ENCODE data around the gene RAMACL. TPM values are rescaled to one million over a fixed set of nuclear protein-coding genes. Genes with fewer than 3 reads are reported as not detected.

Gene RAMACL
- total and polyA plus RNA-seq, 7 donors = 0.34 to 3.0 (median 1.4) TPM; not detected in 2

DNA sequence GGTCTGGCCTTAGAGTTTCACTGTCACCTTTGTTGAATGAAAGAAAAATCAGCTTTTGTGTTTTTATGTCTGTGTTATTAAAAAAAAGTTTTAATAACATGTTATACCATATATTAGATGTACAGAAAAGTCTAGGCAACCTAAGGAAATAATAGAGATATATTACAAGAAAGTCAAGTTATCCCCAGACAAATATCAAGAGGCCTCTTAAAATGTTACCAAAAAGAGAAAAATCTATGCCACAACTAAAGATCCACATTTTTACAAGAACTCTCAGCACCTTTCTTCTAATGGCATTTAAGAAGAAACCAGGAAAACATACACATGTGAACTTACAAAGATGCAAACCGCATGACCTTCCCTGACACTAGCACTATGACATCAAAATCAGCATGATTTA is 26.8 kb downstream of the RAMACL start:
- Histone ChIP-seq H3K4me3 (no peak overlapping the region), H3K4me1 (peaks cover 0 to 45% (median 26%) of the 10 kb centered on the region in 4 donors), H3K9me3 (no peaks in the 10 kb centered on the region), H3K27me3 (no peaks in the 10 kb centered on the region), H3K27ac (no peak overlapping the region), H3K36me3 (no peaks in the 10 kb centered on the region)
- no peak for TF ChIP-seq POLR2AphosphoS5 (IDR thresholded peaks at IDR 0.05)
- TF ChIP-seq POLR2A (IDR thresholded peaks at IDR 0.05) = no peak
- TF ChIP-seq, protein P1, sequence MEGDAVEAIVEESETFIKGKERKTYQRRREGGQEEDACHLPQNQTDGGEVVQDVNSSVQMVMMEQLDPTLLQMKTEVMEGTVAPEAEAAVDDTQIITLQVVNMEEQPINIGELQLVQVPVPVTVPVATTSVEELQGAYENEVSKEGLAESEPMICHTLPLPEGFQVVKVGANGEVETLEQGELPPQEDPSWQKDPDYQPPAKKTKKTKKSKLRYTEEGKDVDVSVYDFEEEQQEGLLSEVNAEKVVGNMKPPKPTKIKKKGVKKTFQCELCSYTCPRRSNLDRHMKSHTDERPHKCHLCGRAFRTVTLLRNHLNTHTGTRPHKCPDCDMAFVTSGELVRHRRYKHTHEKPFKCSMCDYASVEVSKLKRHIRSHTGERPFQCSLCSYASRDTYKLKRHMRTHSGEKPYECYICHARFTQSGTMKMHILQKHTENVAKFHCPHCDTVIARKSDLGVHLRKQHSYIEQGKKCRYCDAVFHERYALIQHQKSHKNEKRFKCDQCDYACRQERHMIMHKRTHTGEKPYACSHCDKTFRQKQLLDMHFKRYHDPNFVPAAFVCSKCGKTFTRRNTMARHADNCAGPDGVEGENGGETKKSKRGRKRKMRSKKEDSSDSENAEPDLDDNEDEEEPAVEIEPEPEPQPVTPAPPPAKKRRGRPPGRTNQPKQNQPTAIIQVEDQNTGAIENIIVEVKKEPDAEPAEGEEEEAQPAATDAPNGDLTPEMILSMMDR (IDR thresholded peaks at IDR 0.05) = no peak
- no peak for TF ChIP-seq EP300 (IDR thresholded peaks at IDR 0.05)
- intact Hi-C loops (cut with DNase I) = loop anchor here (5.0 kb wide), 2 partner anchors 38 to 92 kb away; no protein-coding TSS in a partner anchor
- no peak for DNase-seq
- 97 to 99% methylated on average over 1 of the region's 1 CpG for WGBS, 2 donors

DNA sequence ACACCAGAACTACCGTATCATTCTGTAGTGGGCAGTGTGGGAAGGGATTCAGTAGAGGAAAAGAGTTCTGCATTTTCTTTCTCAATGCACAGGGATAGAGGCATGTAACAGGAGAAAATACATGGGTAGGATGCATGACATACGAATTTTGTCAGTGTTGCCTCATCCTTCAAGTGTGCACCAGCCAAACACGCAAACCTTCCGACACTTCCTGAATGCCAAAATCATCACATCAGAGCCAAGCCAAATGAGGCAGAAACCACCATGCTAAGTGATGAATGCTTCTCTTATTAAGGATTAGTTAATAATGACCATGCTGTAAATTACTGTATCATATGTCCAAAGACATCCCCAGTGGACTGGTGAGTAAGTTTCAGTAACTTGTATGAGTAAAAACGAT is 27.3 kb downstream of the RAMACL start:
- H3K9me3 ChIP-seq = no peaks in the 10 kb centered on the region
- H3K36me3 ChIP-seq = no peaks in the 10 kb centered on the region
- peaks cover 0 to 49% (median 30%) of the 10 kb centered on the region in 4 donors for H3K4me1 ChIP-seq
- no peak overlapping the region for H3K4me3 ChIP-seq
- no peak for TF ChIP-seq POLR2AphosphoS5 (IDR thresholded peaks at IDR 0.05)
- TF ChIP-seq, protein P1 (IDR thresholded peaks at IDR 0.05) = no peak
- no peak for TF ChIP-seq POLR2A (IDR thresholded peaks at IDR 0.05)
- no peak for TF ChIP-seq EP300 (IDR thresholded peaks at IDR 0.05)
- DNase-seq = no peak
- H3K27ac ChIP-seq = no peak overlapping the region
- no peaks in the 10 kb centered on the region for H3K27me3 ChIP-seq
- intact Hi-C loops (cut with DNase I) = loop anchor here (5.0 kb wide), 2 partner anchors 38 to 92 kb away; no protein-coding TSS in a partner anchor
- WGBS, 2 donors = 90 to 94% methylated on average over 5 of the region's 5 CpGs

DNA sequence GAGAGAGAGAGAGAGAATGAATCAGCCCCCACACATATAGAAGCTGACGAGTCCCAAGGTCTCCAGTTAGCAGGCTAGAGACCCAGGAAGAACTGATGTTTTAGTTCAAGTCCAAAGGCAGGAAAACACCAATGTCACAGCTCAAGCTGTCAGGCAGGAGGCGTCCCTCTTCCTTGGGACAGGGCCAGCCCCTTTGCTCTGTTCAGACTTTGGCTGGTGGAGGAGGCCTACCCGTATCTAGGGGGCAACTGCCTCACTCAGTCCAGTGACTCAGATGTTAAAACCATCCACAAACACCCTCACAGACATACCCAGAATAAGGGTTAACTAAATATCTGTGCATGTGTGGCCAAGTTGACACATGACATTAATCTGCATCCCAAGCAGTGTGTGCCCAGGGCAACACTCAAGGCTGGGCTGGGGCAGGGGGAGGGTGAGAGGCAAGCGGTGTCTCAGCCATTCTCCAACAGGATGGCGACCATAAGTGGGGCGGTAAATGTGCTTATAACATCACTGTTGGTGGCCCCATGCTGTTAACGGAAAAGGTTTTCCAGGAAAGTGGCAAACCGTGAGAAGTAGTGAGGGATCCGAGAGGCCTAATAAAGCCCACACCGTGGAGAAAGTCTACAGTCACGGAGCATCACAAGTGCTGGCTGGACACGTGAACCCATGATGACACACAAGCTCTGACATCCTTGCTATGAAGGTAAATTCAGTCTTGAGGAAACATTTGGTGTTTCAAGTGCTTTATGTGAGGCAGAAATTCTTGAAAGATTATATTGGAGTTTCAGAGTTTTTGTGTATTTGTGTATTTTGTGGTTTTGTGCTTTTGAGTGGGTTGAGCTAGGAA is 28.1 kb downstream of the RAMACL start:
- intact Hi-C loops (cut with DNase I) = loop anchor here (5.0 kb wide), 2 partner anchors 39 to 91 kb away; no protein-coding TSS in a partner anchor
- H3K4me3 ChIP-seq = no peak overlapping the region
- TF ChIP-seq EP300 (IDR thresholded peaks at IDR 0.05) = no peak
- no peak for TF ChIP-seq POLR2A (IDR thresholded peaks at IDR 0.05)
- TF ChIP-seq POLR2AphosphoS5 (IDR thresholded peaks at IDR 0.05) = no peak
- TF ChIP-seq, protein P1 (IDR thresholded peaks at IDR 0.05) = no peak
- no peaks in the 10 kb centered on the region for H3K36me3 ChIP-seq
- WGBS, 2 donors = 94 to 96% methylated on average over 12 of the region's 12 CpGs
- peak overlapping the region in 3 of 4 donors; percentile 17 to 85 (median 64) for H3K27ac ChIP-seq
- H3K4me1 ChIP-seq = peaks cover 0 to 55% (median 37%) of the 10 kb centered on the region in 4 donors
- H3K9me3 ChIP-seq = no peaks in the 10 kb centered on the region
- DNase-seq = no peak
- no peaks in the 10 kb centered on the region for H3K27me3 ChIP-seq

DNA sequence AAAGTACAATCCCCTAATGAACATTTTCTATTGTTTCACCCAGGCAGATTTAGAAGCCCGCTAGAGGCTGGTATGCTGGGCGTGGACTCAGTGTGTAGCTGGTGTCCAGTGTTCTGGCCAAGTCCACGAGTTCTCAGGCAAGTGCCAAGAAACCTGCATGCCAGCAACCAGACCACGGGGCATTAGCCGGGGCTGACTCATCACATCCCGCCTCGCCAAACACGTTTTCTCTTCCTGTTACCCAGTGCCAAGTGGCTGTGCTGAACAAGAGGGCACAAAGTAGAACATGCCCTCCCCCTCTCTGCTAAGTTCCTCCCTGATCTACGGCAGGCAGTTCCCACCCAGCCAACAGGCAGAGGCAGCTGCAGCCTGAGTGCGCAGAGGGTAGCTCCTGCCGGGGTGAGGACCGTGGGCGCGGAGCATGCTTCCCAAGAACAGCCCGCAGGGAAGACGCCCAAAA is 29.6 kb downstream of the RAMACL start:
- peaks cover 0 to 52% (median 33%) of the 10 kb centered on the region in 4 donors for H3K4me1 ChIP-seq
- peak overlapping the region in 2 of 4 donors; percentile 14 to 21 for H3K4me3 ChIP-seq

More for the DNA sequence above, 29.6 kb downstream of the RAMACL start:
- H3K9me3 ChIP-seq = no peaks in the 10 kb centered on the region
- WGBS, 2 donors = 43 to 58% methylated on average over 16 of the region's 16 CpGs
- H3K27ac ChIP-seq = peak overlapping the region; percentile 66 to 85 (median 80)
- TF ChIP-seq EP300 (IDR thresholded peaks at IDR 0.05) = peak in 2 of 4 donors; percentile 78 to 88
- TF ChIP-seq POLR2A (IDR thresholded peaks at IDR 0.05) = no peak
- peak; percentile 64 to 93 (median 80) for TF ChIP-seq POLR2AphosphoS5 (IDR thresholded peaks at IDR 0.05)
- TF ChIP-seq, protein P1 (IDR thresholded peaks at IDR 0.05) = no peak
- peak; percentile 97 for DNase-seq
- H3K27me3 ChIP-seq = no peaks in the 10 kb centered on the region
- H3K36me3 ChIP-seq = no peaks in the 10 kb centered on the region
- intact Hi-C loops (cut with DNase I) = loop anchor here (1.0 to 5.0 kb wide), 4 partner anchors 40 to 174 kb away; partner anchors contain the start of genes MPC1 and RPS6KA2

All from sigmoid colon (tissue), 7 donors.